T follicular helper cell (primary cell): ENCODE results near the gene LTF.
"Not testable (repeated sequence)": the region's sequence is repeated elsewhere in the genome, so short reads cannot be mapped to it uniquely, and the experiment has no call there.

ENCODE experiments used
- DNase-seq: peaks from one replicate; pipeline ENCODE4 v3.0.0-alpha.2; 2020; ENCODE audit warnings: low read depth

Gene LTF

DNA sequence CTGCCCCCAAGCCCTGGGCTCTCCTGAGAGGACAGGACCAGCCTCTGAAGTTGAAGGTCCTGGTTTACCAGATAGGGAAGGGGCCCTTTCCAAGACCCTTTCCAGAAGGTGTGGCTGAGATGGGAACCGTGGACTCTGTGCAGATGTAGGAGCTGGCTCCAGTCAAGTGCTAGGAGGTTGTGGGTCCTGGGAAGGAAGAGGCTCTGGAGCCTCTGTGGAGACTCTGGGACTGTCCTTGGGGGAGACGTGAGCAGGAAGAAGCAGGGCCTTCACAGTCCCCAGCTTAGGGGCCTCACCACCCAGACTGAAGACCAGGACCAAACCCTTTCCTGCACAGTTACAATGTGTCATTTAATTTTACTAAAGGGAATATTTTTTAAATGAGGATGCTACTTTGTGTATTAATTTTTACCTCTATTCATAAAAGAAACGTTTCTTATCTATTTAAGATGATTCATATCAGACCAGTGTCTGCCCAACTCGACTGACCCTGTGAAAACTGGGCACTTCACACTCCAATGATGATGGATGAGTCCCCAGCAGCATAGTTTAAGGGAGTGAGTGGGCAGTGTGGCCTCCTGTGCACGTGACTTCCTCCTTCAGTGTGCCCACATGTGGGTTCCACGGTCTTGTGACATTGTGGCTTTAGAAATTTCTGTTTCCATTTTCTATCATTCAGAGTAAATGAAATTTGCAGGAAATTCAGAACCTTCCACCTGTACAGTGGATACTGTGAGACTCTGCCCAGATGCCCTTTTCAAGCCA lies 68.8 kb downstream of the LTF start:
- DNase-seq = no peak

GRCh38 chr3:46395210-46395661 lies 69.5 kb downstream of the LTF start:
- no peak for DNase-seq

- no peak for DNase-seq
Observed at GRCh38 chr3:46393554-46394434, 70.9 kb downstream of the LTF start.

GRCh38 chr3:46393011-46393410 lies 71.7 kb downstream of the LTF start:
- DNase-seq = no peak

DNA sequence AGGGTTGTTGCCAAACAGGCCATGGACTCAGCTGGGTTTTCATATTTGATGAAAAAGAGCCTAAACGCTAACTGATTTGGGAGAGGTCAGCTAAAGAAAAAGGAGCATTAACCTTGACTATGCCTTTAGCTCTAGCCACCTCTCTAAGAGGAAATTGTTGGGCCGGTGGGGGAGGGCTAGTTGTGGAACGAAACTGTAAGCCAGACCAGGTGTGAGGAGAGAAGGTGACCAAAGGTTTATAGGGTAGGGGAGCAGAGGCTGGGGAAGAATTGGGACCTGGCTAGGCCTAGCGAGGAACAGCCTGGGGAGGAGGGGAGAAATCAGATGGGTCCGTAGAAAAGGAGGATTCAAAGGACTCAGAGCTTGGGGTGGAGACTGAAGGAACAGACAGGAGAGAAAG lies 73.2 kb downstream of the LTF start:
- not testable (repeated sequence) for DNase-seq

DNA sequence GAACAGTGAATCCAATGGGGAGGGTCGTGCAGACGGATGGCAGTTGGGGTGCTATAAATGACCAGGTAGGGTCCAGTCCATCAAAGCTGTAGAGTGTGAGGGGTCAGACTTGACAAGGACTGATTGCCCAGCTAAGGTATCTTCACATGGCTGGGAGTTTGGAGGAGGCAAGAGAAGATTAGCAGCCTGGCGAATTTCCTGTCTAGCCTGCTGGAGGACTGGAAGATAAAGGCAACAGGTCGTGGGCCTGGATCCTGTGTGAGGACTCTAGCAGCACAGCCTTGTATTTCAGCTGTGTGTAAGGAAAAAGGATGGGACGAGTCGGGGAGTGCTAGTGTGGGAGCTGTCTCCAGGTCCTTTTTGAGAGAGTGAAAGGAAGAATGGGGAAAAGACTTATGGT lies 75.4 kb downstream of the LTF start:
- DNase-seq = no peak

- not testable (repeated sequence) for DNase-seq
Observed at GRCh38 chr3:46388847-46389246, 75.9 kb downstream of the LTF start.

DNA sequence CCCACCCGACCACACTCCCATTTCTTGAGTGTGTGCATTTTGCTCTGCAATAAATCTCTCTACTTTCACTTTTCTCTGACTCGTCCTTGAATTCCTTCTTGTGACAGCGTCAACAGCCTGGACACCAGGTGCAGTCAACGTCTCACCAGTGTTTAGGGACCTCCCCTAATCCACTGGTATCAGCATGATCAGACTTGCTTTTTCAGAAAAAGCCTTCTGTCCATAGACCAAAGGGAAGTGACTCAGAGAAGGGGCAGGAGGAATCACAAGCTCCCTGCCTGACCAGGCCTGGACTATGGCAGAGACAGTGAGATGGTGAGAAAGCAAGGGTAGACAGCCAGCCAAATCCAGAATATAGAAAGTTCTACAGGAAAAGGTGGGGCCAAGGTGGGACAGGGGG lies 78.5 kb downstream of the LTF start:
- no peak for DNase-seq
